CD4-positive, alpha-beta T cell treated with Interleukin-4 for 4 hours (primary cell): Measurements from ENCODE around the gene MYO16.

Experiments
- DNase-seq: peaks from one replicate; pipeline ENCODE4 v3.0.0-alpha.2; 2020

The MYO16 gene

GRCh38 chr13:109256866-109257760 is 627.7 kb downstream of the MYO16 start:
- DNase-seq: no peak
